ENCODE data around the gene LIPA.

DNA sequence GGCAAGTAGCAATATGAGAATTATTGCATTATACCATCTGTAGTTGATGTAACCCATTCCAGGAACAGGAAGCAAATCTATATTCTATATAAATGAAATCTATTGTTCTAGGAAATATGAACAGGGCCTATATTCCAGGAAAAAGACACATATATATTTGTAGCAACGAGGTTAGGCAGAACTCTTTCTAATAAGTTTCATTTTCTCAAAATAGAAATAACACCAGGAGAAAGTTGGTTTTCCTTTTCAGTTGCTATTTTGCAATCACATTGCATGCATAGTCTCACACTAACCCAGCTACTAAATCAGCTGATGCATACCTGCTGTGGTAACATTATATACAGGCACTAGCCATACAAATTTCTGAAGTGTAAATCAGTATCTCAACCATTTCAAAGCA is 44.0 kb upstream of the LIPA start:
- TF ChIP-seq, protein P1, sequence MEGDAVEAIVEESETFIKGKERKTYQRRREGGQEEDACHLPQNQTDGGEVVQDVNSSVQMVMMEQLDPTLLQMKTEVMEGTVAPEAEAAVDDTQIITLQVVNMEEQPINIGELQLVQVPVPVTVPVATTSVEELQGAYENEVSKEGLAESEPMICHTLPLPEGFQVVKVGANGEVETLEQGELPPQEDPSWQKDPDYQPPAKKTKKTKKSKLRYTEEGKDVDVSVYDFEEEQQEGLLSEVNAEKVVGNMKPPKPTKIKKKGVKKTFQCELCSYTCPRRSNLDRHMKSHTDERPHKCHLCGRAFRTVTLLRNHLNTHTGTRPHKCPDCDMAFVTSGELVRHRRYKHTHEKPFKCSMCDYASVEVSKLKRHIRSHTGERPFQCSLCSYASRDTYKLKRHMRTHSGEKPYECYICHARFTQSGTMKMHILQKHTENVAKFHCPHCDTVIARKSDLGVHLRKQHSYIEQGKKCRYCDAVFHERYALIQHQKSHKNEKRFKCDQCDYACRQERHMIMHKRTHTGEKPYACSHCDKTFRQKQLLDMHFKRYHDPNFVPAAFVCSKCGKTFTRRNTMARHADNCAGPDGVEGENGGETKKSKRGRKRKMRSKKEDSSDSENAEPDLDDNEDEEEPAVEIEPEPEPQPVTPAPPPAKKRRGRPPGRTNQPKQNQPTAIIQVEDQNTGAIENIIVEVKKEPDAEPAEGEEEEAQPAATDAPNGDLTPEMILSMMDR (IDR thresholded peaks at IDR 0.05) = no peak
- TF ChIP-seq POLR2A (IDR thresholded peaks at IDR 0.05) (no peak), POLR2AphosphoS5 (IDR thresholded peaks at IDR 0.05; ENCODE audit: insufficient read depth in 1 of 2, low read depth in 1 of 2) (peak in 1 of 2 donors; percentile 40)

Measured in vagina (tissue), 2 donors.